GM18517 (cell line): ENCODE results near the gene KRT38.
"Not testable (repeated sequence)": the region's sequence is repeated elsewhere in the genome, so short reads cannot be mapped to it uniquely, and the experiment has no call there.

Experiments
- ATAC-seq: cut with Tn5 transposase; IDR thresholded peaks from one replicate; pipeline ENCODE4 v1.9.1; 2021; ENCODE audit warnings: mild to moderate bottlenecking, moderate library complexity; ENCODE audit not compliant: unreplicated experiment

KRT38 gene

GRCh38 chr17:41463746-41464145, 23.0 kb upstream of the KRT38 start:
- no peak for ATAC-seq

GRCh38 chr17:41462705-41463104, 21.9 kb upstream of the KRT38 start:
- no peak for ATAC-seq

- ATAC-seq, result no peak
Measured at GRCh38 chr17:41457676-41458075, 16.9 kb upstream of the KRT38 start.

GRCh38 chr17:41456204-41456603, 15.4 kb upstream of the KRT38 start:
- no peak for ATAC-seq

- ATAC-seq, result no peak
Measured at GRCh38 chr17:41455236-41455635, 14.5 kb upstream of the KRT38 start.

- ATAC-seq, result no peak
Measured at GRCh38 chr17:41453066-41453465, 12.3 kb upstream of the KRT38 start.

GRCh38 chr17:41452281-41452680, 11.5 kb upstream of the KRT38 start:
- no peak for ATAC-seq

GRCh38 chr17:41451154-41451728, 10.5 kb upstream of the KRT38 start:
- ATAC-seq, result no peak

GRCh38 chr17:41449008-41449407, 8.2 kb upstream of the KRT38 start:
- ATAC-seq, result no peak

- ATAC-seq, result no peak
Measured at GRCh38 chr17:41448506-41448905, 7.7 kb upstream of the KRT38 start.

GRCh38 chr17:41446806-41447205, 6.0 kb upstream of the KRT38 start:
- no peak for ATAC-seq

- no peak for ATAC-seq
Measured at GRCh38 chr17:41444640-41445039, 3.9 kb upstream of the KRT38 start.

GRCh38 chr17:41444186-41444585, 3.4 kb upstream of the KRT38 start:
- no peak for ATAC-seq

GRCh38 chr17:41442739-41443138, 2.0 kb upstream of the KRT38 start:
- no peak for ATAC-seq

GRCh38 chr17:41439375-41439774, 1.4 kb downstream of the KRT38 start:
- ATAC-seq, result no peak

GRCh38 chr17:41437769-41438168, 3.0 kb downstream of the KRT38 start:
- ATAC-seq, result no peak

GRCh38 chr17:41437254-41437653, 3.5 kb downstream of the KRT38 start:
- no peak for ATAC-seq

- ATAC-seq, result no peak
Measured at GRCh38 chr17:41434415-41434814, 6.4 kb downstream of the KRT38 start.

GRCh38 chr17:41434005-41434404, 6.8 kb downstream of the KRT38 start:
- no peak for ATAC-seq

- no peak for ATAC-seq
Measured at GRCh38 chr17:41433586-41433985, 7.2 kb downstream of the KRT38 start.

- not testable (repeated sequence) for ATAC-seq
Measured at GRCh38 chr17:41430376-41430775, 10.4 kb downstream of the KRT38 start.

GRCh38 chr17:41429667-41430066, 11.1 kb downstream of the KRT38 start:
- no peak for ATAC-seq

- ATAC-seq, result no peak
Measured at GRCh38 chr17:41428591-41429291, 12.0 kb downstream of the KRT38 start.
